Tibial nerve (tissue), 3 donors: ENCODE results near the gene FOXE3.

Experiments used
- POLR2A ChIP-seq, 2 donors: fragments of 450-650 bp; IDR thresholded peaks; one replicate each; pipeline ENCODE4 v1.6.1; 2017; ENCODE audit warnings: antibody characterized with exemption in 2 of 2, mild to moderate bottlenecking in 2 of 2, moderate library complexity in 2 of 2
- TF ChIP-seq, protein P1 (sequence below), 5 experiments: fragments of 200-600 bp in 3 of 5; fragments of 450-650 bp in 2 of 5; sonication (generic) in 3 of 5; IDR thresholded peaks; one replicate each; pipeline ENCODE4 v1.5.1; 2016 to 2019; ENCODE audit warnings: antibody characterized with exemption in 5 of 5, mild to moderate bottlenecking in 3 of 5, moderate library complexity in 2 of 5

DNA sequence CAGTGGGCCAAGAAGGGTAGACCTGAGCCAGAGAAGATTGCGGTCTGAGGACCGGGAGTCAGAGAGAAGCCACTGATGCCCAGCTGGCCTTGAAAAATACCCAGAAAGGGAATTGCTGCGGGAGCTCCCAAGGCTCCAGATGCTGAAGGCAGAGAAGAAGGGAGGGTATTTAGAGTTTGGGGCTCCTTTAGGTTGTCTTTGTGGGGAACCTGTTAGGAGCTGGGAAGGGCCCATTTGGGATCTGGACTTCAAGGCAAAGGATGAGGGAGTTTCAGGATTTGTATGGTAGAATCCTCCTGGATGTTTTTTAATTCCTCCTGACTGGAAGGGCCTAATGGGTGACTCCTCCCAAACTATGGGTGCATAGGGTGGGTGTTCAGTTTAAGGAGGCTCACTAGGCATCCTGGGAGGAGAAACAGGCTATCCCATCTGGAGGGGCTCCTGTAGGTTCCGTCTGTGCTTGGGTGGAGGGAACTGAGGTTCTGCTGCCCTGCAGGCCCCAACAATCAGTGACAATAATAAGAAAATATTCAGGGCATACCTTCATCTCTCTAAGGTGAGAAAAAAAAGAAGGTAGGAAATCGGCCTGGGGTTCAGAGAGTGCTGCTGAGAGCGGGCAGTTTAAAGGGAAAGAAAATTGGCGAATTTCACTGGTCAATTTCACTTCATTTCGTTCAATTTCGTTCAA lies 26.9 kb downstream of the FOXE3 start:
- TF ChIP-seq, protein P1, sequence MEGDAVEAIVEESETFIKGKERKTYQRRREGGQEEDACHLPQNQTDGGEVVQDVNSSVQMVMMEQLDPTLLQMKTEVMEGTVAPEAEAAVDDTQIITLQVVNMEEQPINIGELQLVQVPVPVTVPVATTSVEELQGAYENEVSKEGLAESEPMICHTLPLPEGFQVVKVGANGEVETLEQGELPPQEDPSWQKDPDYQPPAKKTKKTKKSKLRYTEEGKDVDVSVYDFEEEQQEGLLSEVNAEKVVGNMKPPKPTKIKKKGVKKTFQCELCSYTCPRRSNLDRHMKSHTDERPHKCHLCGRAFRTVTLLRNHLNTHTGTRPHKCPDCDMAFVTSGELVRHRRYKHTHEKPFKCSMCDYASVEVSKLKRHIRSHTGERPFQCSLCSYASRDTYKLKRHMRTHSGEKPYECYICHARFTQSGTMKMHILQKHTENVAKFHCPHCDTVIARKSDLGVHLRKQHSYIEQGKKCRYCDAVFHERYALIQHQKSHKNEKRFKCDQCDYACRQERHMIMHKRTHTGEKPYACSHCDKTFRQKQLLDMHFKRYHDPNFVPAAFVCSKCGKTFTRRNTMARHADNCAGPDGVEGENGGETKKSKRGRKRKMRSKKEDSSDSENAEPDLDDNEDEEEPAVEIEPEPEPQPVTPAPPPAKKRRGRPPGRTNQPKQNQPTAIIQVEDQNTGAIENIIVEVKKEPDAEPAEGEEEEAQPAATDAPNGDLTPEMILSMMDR (IDR thresholded peaks at IDR 0.05) = no peak
- TF ChIP-seq POLR2A (IDR thresholded peaks at IDR 0.05) = no peak
